VCaP (cell line): ENCODE data around the gene FCN3.
A peak's percentile ranks its signal among the peaks of the same experiment; 100 is the strongest.

Source experiments
- H3K27ac ChIP-seq: fragments of 450-650 bp; 2 replicates; pipeline ENCODE4 v1.5.1; 2017
- CTCF ChIP-seq: fragments of 450-650 bp; conservative IDR thresholded peaks from 2 replicates; pipeline ENCODE4 v1.5.1; 2017; ENCODE audit warnings: mild to moderate bottlenecking, moderate library complexity

The FCN3 gene

GRCh38 chr1:27330786-27331185, 43.8 kb downstream of the FCN3 start:
- TF ChIP-seq CTCF, result no peak
- H3K27ac ChIP-seq, result no peak overlapping the region

GRCh38 chr1:27327964-27328363, 46.7 kb downstream of the FCN3 start:
- TF ChIP-seq CTCF, result no peak
- H3K27ac ChIP-seq, result no peak overlapping the region

- no peak for TF ChIP-seq CTCF
- no peak overlapping the region for H3K27ac ChIP-seq
Observed at GRCh38 chr1:27325286-27325685, 49.3 kb downstream of the FCN3 start.

- no peak for TF ChIP-seq CTCF
- H3K27ac ChIP-seq, result peak overlapping the region; percentile 92
Observed at GRCh38 chr1:27322569-27323240, 51.9 kb downstream of the FCN3 start.

- H3K27ac ChIP-seq, result peak within 1 kb of the TSS; percentile 92
- TF ChIP-seq CTCF, result no peak
Observed at GRCh38 chr1:27321813-27322568, 52.6 kb downstream of the FCN3 start, which contains the start of gene TMEM222. TMEM222 (plus strand) TSS chr1:27322163; CDS start chr1:27322198, 35 bp downstream.
